PC-9 (cell line): Measurements from ENCODE around the gene EBF4. TPM values are rescaled to one million over a fixed set of nuclear protein-coding genes. Genes with fewer than 3 reads are reported as not detected.

Experiments used
- BruUV-seq: library from RNA; stranded (reverse); fragments of 400-500 nt; replicated peaks from 2 replicates; lab custom pipeline; 2021; lab: Mats Ljungman, UMichigan
- CTCF ChIA-PET: fragments of 300-600 bp; sonication (Branson Sonifier 250); formaldehyde crosslinking; loops from one replicate; lab custom pipeline; 2022; ENCODE audit warnings: antibody characterized with exemption; lab: Charles Lee
- POLR2A ChIA-PET: fragments of 300-600 bp; sonication (Branson Sonifier 250); formaldehyde crosslinking; loops from one replicate; lab custom pipeline; 2022; ENCODE audit warnings: antibody characterized with exemption; ENCODE audit not compliant: unreplicated experiment; lab: Charles Lee
- DNase-seq, 2 experiments: peaks; one replicate each; pipeline versions ENCODE4 v3.0.0 to v3.0.0-alpha.2; 2015 to 2022; ENCODE audit warnings: mixed read lengths in 1 of 2
- H2AFZ ChIP-seq: fragments of 200-600 bp; sonication (generic); 2 replicates; pipeline ENCODE4 v1.8.1; 2017; ENCODE audit warnings: antibody characterized with exemption
- H3F3A ChIP-seq: fragments of 200-600 bp; sonication (generic); 2 replicates; pipeline ENCODE4 v1.8.1; 2017; ENCODE audit warnings: antibody characterized with exemption, mild to moderate bottlenecking, low read depth; ENCODE audit not compliant: insufficient read depth
- H3K27ac ChIP-seq: fragments of 200-600 bp; sonication (generic); 2 replicates; pipeline ENCODE4 v1.6.1; 2016; ENCODE audit warnings: mixed run types
- H3K27me3 ChIP-seq: fragments of 200-600 bp; sonication (generic); 2 replicates; pipeline ENCODE4 v1.6.1; 2016; ENCODE audit warnings: low read depth, mixed run types; ENCODE audit not compliant: insufficient read depth
- H3K36me3 ChIP-seq: fragments of 200-600 bp; sonication (generic); 2 replicates; pipeline ENCODE4 v1.6.1; 2016; ENCODE audit warnings: low read depth, mixed run types
- H3K4me1 ChIP-seq: fragments of 200-600 bp; sonication (generic); replicated peaks from 2 replicates; pipeline ENCODE4 v1.6.1; 2016; ENCODE audit warnings: mixed run types; ENCODE audit not compliant: insufficient read depth
- H3K4me2 ChIP-seq: fragments of 200-600 bp; sonication (generic); 2 replicates; pipeline ENCODE4 v1.6.1; 2017; ENCODE audit warnings: mixed run types
- H3K4me3 ChIP-seq: fragments of 200-600 bp; sonication (generic); 2 replicates; pipeline ENCODE4 v1.6.1; 2016; ENCODE audit warnings: mixed run types
- H3K79me2 ChIP-seq: fragments of 200-600 bp; sonication (generic); 2 replicates; pipeline ENCODE4 v1.6.1; 2017; ENCODE audit warnings: low read depth, mixed run types
- H3K9me2 ChIP-seq: fragments of 200-600 bp; sonication (generic); 2 replicates; pipeline ENCODE4 v1.8.1; 2017; ENCODE audit warnings: mild to moderate bottlenecking; ENCODE audit not compliant: insufficient read depth
- H3K9me3 ChIP-seq: fragments of 200-600 bp; sonication (generic); 2 replicates; pipeline ENCODE4 v1.8.1; 2016; ENCODE audit warnings: low read depth; ENCODE audit not compliant: insufficient read depth
- H4K20me1 ChIP-seq: fragments of 200-600 bp; sonication (generic); 2 replicates; pipeline ENCODE4 v1.8.1; 2017; ENCODE audit not compliant: insufficient read depth
- CTCF ChIP-seq: fragments of 200-600 bp; sonication (generic); conservative IDR thresholded peaks from 2 replicates; pipeline ENCODE4 v1.6.1; 2017; ENCODE audit warnings: mixed run types, antibody characterized with exemption, mild to moderate bottlenecking, moderate library complexity
- EZH2 ChIP-seq: fragments of 200-600 bp; sonication (generic); IDR thresholded peaks from 2 replicates; pipeline ENCODE4 v1.8.0; 2017; ENCODE audit warnings: antibody characterized with exemption, low read depth
- intact Hi-C: fragments of 100-400 bp; cut with micrococcal nuclease; formaldehyde crosslinking; loops from one replicate; pipeline ENCODE4 v1.10.0; 2022; ENCODE audit not compliant: unreplicated experiment
- total RNA-seq: library from RNA; stranded (reverse); gene quantifications from 2 replicates; pipeline ENCODE4 v1.2.3, GENCODE V29; 2021

EBF4 gene
- total RNA-seq, 1 experiment from 2014 or later, result 5.1 TPM

- BruUV-seq, result TSS peak; percentile 86
- CTCF ChIA-PET, result interaction anchor here (0.6 to 0.7 kb wide), 3 partner anchors 180 to 498 kb away, joined by 3 to 4 read pairs (median 3); no protein-coding TSS in a partner anchor
- Histone ChIP-seq H3K4me1 (peaks cover 22% of the 10 kb centered on the region), H4K20me1 (peaks cover 41% of the 10 kb centered on the region), H3K9me2 (no peaks in the 10 kb centered on the region), H2AFZ (peak within 1 kb of the TSS; percentile 88), H3K9me3 (no peaks in the 10 kb centered on the region), H3K36me3 (peaks cover 40% of the 10 kb centered on the region), H3F3A (peaks cover 55% of the 10 kb centered on the region), H3K4me3 (peak within 1 kb of the TSS; percentile 94), H3K27me3 (no peaks in the 10 kb centered on the region), H3K4me2 (peak within 1 kb of the TSS; percentile 99), H3K79me2 (peaks cover 66% of the 10 kb centered on the region), H3K27ac (peak within 1 kb of the TSS; percentile 64)
- intact Hi-C loops, result no loop called here
- DNase-seq, result peak; percentile 74 to 98
- POLR2A ChIA-PET, result interaction anchor here (0.5 to 2.1 kb wide), 9 partner anchors 12 to 434 kb away, joined by 4 to 28 read pairs (median 7); partner anchors contain the start of genes IDH3B and SNRPB
- TF ChIP-seq EZH2 (no peak), CTCF (no peak)
Observed at GRCh38 chr20:2651772-2652723, 40.5 kb upstream of the EBF4 start, which contains the start of gene NOP56. Gene NOP56, plus strand, starts transcription at chr20:2652632. Its CDS starts 29 bp downstream, at chr20:2652661.

DNA sequence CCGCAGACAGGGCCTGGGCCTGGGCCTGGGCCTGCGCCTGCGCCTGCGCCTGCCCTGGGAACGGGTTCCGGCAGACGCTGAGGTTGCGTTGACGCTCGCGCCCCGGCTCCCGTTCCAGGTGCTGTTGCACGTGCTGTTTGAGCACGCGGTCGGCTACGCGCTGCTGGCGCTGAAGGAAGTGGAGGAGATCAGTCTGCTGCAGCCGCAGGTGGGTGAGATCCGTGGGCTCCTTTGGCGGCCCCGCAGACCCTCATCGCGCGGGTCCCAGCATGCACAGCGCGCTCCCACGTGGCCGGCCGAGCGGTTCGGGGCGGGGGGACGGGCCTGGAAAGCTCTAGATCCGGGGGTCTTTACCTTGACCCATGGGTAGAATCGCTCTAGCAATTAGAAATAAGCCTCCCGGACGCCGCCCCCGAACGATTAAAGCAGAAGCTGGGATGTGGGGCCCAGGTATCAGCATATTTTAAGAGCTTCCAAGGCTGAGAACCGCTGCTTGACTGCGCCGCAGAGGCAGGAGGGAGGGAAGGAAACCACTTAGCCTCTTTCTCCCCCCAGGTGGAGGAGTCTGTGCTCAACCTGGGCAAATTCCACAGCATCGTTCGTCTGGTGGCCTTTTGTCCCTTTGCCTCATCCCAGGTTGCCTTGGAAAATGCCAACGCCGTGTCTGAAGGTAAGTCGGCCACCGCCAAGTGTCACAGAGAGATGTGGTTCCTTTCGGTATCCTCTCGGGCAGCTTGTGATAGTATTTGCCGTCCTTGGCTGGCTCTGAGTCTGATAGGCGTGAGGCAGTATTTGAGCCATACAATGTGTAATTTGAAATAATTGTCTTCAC lies 39.6 kb upstream of the EBF4 start:
- POLR2A ChIA-PET, result interaction anchor here (0.5 to 2.1 kb wide), 6 partner anchors 11 to 290 kb away, joined by 4 to 28 read pairs (median 7); partner anchors contain the start of genes IDH3B and SNRPB
- intact Hi-C loops, result no loop called here
- H3K4me1 ChIP-seq, result peaks cover 22% of the 10 kb centered on the region
- peaks cover 48% of the 10 kb centered on the region for H3K36me3 ChIP-seq
- peak overlapping the region; percentile 94 for H3K4me3 ChIP-seq
- no peak for DNase-seq
- BruUV-seq, result TSS peak; percentile 44
- H3K79me2 ChIP-seq, result peaks cover 66% of the 10 kb centered on the region
- no peaks in the 10 kb centered on the region for H3K9me2 ChIP-seq
- H3K9me3 ChIP-seq, result no peaks in the 10 kb centered on the region
- H3K27ac ChIP-seq, result peak overlapping the region; percentile 36
- H2AFZ ChIP-seq, result peak overlapping the region; percentile 81
- no peaks in the 10 kb centered on the region for H3K27me3 ChIP-seq
- no peak for TF ChIP-seq EZH2
- no peak for TF ChIP-seq CTCF
- H3K4me2 ChIP-seq, result peak overlapping the region; percentile 99
- H3F3A ChIP-seq, result peaks cover 62% of the 10 kb centered on the region
- CTCF ChIA-PET, result no interaction called here
- H4K20me1 ChIP-seq, result peaks cover 50% of the 10 kb centered on the region
